MCF 10A (cell line): ENCODE results near the gene CRYBB1. TPM values are rescaled to one million over a fixed set of nuclear protein-coding genes. Genes with fewer than 3 reads are reported as not detected.

Source experiments
- BruUV-seq: library from RNA; stranded (reverse); fragments of 400-500 nt; replicated peaks from 2 replicates; lab custom pipeline; 2021; lab: Mats Ljungman, UMichigan
- CTCF ChIA-PET: fragments of 300-600 bp; sonication (Branson Sonifier 250); formaldehyde crosslinking; extraction: SDS; loops from one replicate; lab custom pipeline; 2021; ENCODE audit warnings: antibody characterized with exemption, inconsistent platforms; lab: Yijun Ruan, JAX
- POLR2A ChIA-PET: fragments of 300-600, 350-650 bp; sonication (Branson Sonifier 250); formaldehyde crosslinking; extraction: SDS; loops from one replicate; lab custom pipeline; 2020; ENCODE audit warnings: antibody characterized with exemption, inconsistent platforms; lab: Yijun Ruan, JAX
- DNase-seq: peaks from one replicate; pipeline ENCODE4 v3.0.0-alpha.2; 2018; ENCODE audit not compliant: unreplicated experiment
- H3K27ac Mint-ChIP-seq: one replicate; pipeline ENCODE4 v1.8.0; 2022; ENCODE audit warnings: mild to moderate bottlenecking, low read depth, mixed read lengths; ENCODE audit not compliant: unreplicated experiment
- H3K27me3 Mint-ChIP-seq: one replicate; pipeline ENCODE4 v1.8.0; 2022; ENCODE audit warnings: mixed read lengths; ENCODE audit not compliant: insufficient read depth, unreplicated experiment
- H3K36me3 Mint-ChIP-seq: one replicate; pipeline ENCODE4 v1.8.0; 2022; ENCODE audit warnings: mild to moderate bottlenecking, moderate library complexity, mixed read lengths; ENCODE audit not compliant: insufficient read depth, unreplicated experiment
- H3K4me1 Mint-ChIP-seq: one replicate; pipeline ENCODE4 v1.8.0; 2022; ENCODE audit warnings: mixed read lengths; ENCODE audit not compliant: insufficient read depth, unreplicated experiment
- H3K4me3 Mint-ChIP-seq: one replicate; pipeline ENCODE4 v1.8.0; 2022; ENCODE audit warnings: mild to moderate bottlenecking, moderate library complexity, mixed read lengths; ENCODE audit not compliant: unreplicated experiment
- H3K9me3 Mint-ChIP-seq: one replicate; pipeline ENCODE4 v1.8.0; 2022; ENCODE audit warnings: mixed read lengths; ENCODE audit not compliant: unreplicated experiment
- CTCF ChIP-seq: fragments of 200-600 bp; IDR thresholded peaks from one replicate; pipeline ENCODE4 v1.8.0; 2022; ENCODE audit warnings: antibody characterized with exemption, mild to moderate bottlenecking; ENCODE audit not compliant: unreplicated experiment
- intact Hi-C: fragments of 100-400 bp; cut with micrococcal nuclease; formaldehyde crosslinking; loops from 2 replicates; pipeline ENCODE4 v1.14.1; 2022
- total RNA-seq: library from RNA; stranded (reverse); gene quantifications from 2 replicates; pipeline ENCODE4 v1.2.3, GENCODE V29; 2022

The CRYBB1 gene
- total RNA-seq, 1 experiment from 2014 or later: not detected

- no peak for TF ChIP-seq CTCF
- no peak overlapping the region for H3K4me3 Mint-ChIP-seq
- no peaks in the 10 kb centered on the region for H3K36me3 Mint-ChIP-seq
- no peak overlapping the region for H3K27ac Mint-ChIP-seq
- H3K4me1 Mint-ChIP-seq: no peaks in the 10 kb centered on the region
- peaks cover 17% of the 10 kb centered on the region for H3K27me3 Mint-ChIP-seq
- intact Hi-C loops: no loop called here
- CTCF ChIA-PET: interaction anchor here (0.5 to 0.6 kb wide), 2 partner anchors 129 to 440 kb away, joined by 3 read pairs; no protein-coding TSS in a partner anchor
- no TSS peak for BruUV-seq
- no peak for DNase-seq
- H3K9me3 Mint-ChIP-seq: no peaks in the 10 kb centered on the region
- POLR2A ChIA-PET: no interaction called here
Observed at GRCh38 chr22:26608129-26608528, 9.7 kb downstream of the CRYBB1 start.

GRCh38 chr22:26606611-26607010 is 11.2 kb downstream of the CRYBB1 start:
- CTCF ChIA-PET: interaction anchor here (0.7 to 1.0 kb wide), 2 partner anchors 38 to 210 kb away, joined by 3 to 5 read pairs; no protein-coding TSS in a partner anchor

GRCh38 chr22:26604368-26604767 is 13.5 kb downstream of the CRYBB1 start:
- POLR2A ChIA-PET: interaction anchor here (0.6 kb wide), 1 partner anchor 71 kb away, joined by 3 read pairs; no protein-coding TSS in a partner anchor
- CTCF ChIA-PET: interaction anchor here (0.6 kb wide), 1 partner anchor 879 kb away, joined by 3 read pairs; no protein-coding TSS in a partner anchor
- DNase-seq: no peak
- BruUV-seq: no TSS peak
- Mint-ChIP-seq H3K4me1 (no peaks in the 10 kb centered on the region), H3K4me3 (no peak overlapping the region), H3K36me3 (no peaks in the 10 kb centered on the region), H3K27me3 (peaks cover 22% of the 10 kb centered on the region), H3K9me3 (no peaks in the 10 kb centered on the region), H3K27ac (no peak overlapping the region)
- intact Hi-C loops: no loop called here
- no peak for TF ChIP-seq CTCF

More at GRCh38 chr22:26606611-26607010, 11.2 kb downstream of the CRYBB1 start:
- no TSS peak for BruUV-seq
- POLR2A ChIA-PET: no interaction called here
- no peak overlapping the region for H3K27ac Mint-ChIP-seq
- intact Hi-C loops: no loop called here
- no peaks in the 10 kb centered on the region for H3K4me1 Mint-ChIP-seq
- H3K4me3 Mint-ChIP-seq: no peak overlapping the region
- H3K27me3 Mint-ChIP-seq: peaks cover 11% of the 10 kb centered on the region
- H3K9me3 Mint-ChIP-seq: no peaks in the 10 kb centered on the region
- no peaks in the 10 kb centered on the region for H3K36me3 Mint-ChIP-seq
- no peak for TF ChIP-seq CTCF
- peak; percentile 15 for DNase-seq

- Mint-ChIP-seq H3K4me3 (no peak overlapping the region), H3K36me3 (no peaks in the 10 kb centered on the region), H3K9me3 (no peaks in the 10 kb centered on the region), H3K4me1 (no peaks in the 10 kb centered on the region), H3K27ac (no peak overlapping the region), H3K27me3 (peaks cover 33% of the 10 kb centered on the region)
- intact Hi-C loops: no loop called here
- DNase-seq: no peak
- CTCF ChIA-PET: interaction anchor here (0.7 kb wide), 1 partner anchor 117 kb away, joined by 3 read pairs; no protein-coding TSS in a partner anchor
- no peak for TF ChIP-seq CTCF
- no TSS peak for BruUV-seq
- POLR2A ChIA-PET: interaction anchor here (0.8 kb wide), 1 partner anchor 10 kb away, joined by 3 read pairs; no protein-coding TSS in a partner anchor
Observed at GRCh38 chr22:26602127-26602526, 15.7 kb downstream of the CRYBB1 start.
